Measurements from ENCODE around the gene CLPTM1L.
"Not testable (repeated sequence)": the region's sequence is repeated elsewhere in the genome, so short reads cannot be mapped to it uniquely, and the experiment has no call there.

DNA sequence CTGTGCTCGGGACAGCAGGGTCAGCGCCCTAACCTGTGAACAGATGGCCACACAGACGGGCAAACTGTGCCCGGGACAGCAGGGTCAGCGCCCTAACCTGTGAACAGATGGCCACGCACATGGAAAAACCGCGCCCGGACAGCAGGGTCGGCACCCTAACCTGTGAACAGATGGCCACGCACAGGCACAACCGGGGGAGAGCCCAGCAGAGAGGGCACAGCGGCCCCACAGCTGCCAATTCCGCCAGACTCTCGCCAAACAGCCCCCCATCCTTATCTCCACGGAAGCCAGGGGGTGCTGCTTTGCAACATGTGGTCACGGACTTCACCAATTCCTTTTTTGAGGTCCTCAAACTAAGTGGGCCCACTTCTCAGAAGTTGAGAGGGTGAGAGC lies 5.1 kb downstream of the CLPTM1L start:
- TF ChIP-seq POLR2AphosphoS5 (IDR thresholded peaks at IDR 0.05; ENCODE audit: borderline replicate concordance, low read depth, low read length); EZH2 (IDR thresholded peaks at IDR 0.05); FOXP2 (optimal IDR thresholded peaks at IDR 0.05; ENCODE audit: control extremely low read depth, extremely low read length, insufficient read depth): not testable (repeated sequence)
